ENCODE data around the gene SORCS2.

The SORCS2 gene

GRCh38 chr4:7361280-7361895 is 169.1 kb downstream of the SORCS2 start:
- TF ChIP-seq EZH2 (IDR thresholded peaks at IDR 0.05; ENCODE audit: borderline replicate concordance, low read depth, low read length, severe bottlenecking) (no peak), CTCF (IDR thresholded peaks at IDR 0.05; ENCODE audit: borderline replicate concordance, extremely low read depth, low read length, poor library complexity, severe bottlenecking) (no peak)
- Histone ChIP-seq H3K27me3 (ENCODE audit: insufficient read depth, low read length, poor library complexity) (no peaks in the 10 kb centered on the region), H3K36me3 (ENCODE audit: insufficient read depth, low read length) (no peaks in the 10 kb centered on the region), H3K9ac (ENCODE audit: low read depth, low read length) (no peak overlapping the region), H3K4me3 (ENCODE audit: low read depth in 1 of 2, low read length in 2 of 2) (no peak overlapping the region), H3K27ac (ENCODE audit: low read length) (no peak overlapping the region), H3K79me2 (ENCODE audit: insufficient read depth, low read length) (no peaks in the 10 kb centered on the region), H2AFZ (ENCODE audit: low read depth, low read length) (no peak overlapping the region), H3K9me3 (ENCODE audit: insufficient read depth, low read length, severe bottlenecking) (no peaks in the 10 kb centered on the region), H3K4me1 (ENCODE audit: insufficient read depth, low read length) (no peaks in the 10 kb centered on the region), H3K4me2 (ENCODE audit: insufficient read depth, low read length) (no peak overlapping the region), H4K20me1 (ENCODE audit: insufficient read depth, low read length) (no peaks in the 10 kb centered on the region)
- ATAC-seq (ENCODE audit: insufficient read depth, low read depth), result no peak
- DNase-seq, result no peak

GRCh38 chr4:7362341-7362740 is 170.0 kb downstream of the SORCS2 start:
- TF ChIP-seq EZH2 (IDR thresholded peaks at IDR 0.05; ENCODE audit: borderline replicate concordance, low read depth, low read length, severe bottlenecking), result no peak
- Histone ChIP-seq H3K27me3 (ENCODE audit: insufficient read depth, low read length, poor library complexity) (no peaks in the 10 kb centered on the region), H3K79me2 (ENCODE audit: insufficient read depth, low read length) (no peaks in the 10 kb centered on the region), H2AFZ (ENCODE audit: low read depth, low read length) (no peak overlapping the region), H3K4me2 (ENCODE audit: insufficient read depth, low read length) (no peak overlapping the region), H3K36me3 (ENCODE audit: insufficient read depth, low read length) (no peaks in the 10 kb centered on the region), H3K9me3 (ENCODE audit: insufficient read depth, low read length, severe bottlenecking) (no peaks in the 10 kb centered on the region), H3K4me3 (ENCODE audit: low read depth in 1 of 2, low read length in 2 of 2) (no peak overlapping the region), H4K20me1 (ENCODE audit: insufficient read depth, low read length) (no peaks in the 10 kb centered on the region), H3K9ac (ENCODE audit: low read depth, low read length) (no peak overlapping the region), H3K27ac (ENCODE audit: low read length) (no peak overlapping the region), H3K4me1 (ENCODE audit: insufficient read depth, low read length) (no peaks in the 10 kb centered on the region)
- ATAC-seq (ENCODE audit: insufficient read depth, low read depth), result no peak
- DNase-seq, result no peak

- H3K4me1 ChIP-seq (ENCODE audit: insufficient read depth, low read length), result no peaks in the 10 kb centered on the region
- H3K9ac ChIP-seq (ENCODE audit: low read depth, low read length), result no peak overlapping the region
- no peak overlapping the region for H2AFZ ChIP-seq (ENCODE audit: low read depth, low read length)
- DNase-seq, result no peak
- no peak for ATAC-seq (ENCODE audit: insufficient read depth, low read depth)
- H3K27ac ChIP-seq (ENCODE audit: low read length), result no peak overlapping the region
- H3K27me3 ChIP-seq (ENCODE audit: insufficient read depth, low read length, poor library complexity), result no peaks in the 10 kb centered on the region
- H4K20me1 ChIP-seq (ENCODE audit: insufficient read depth, low read length), result no peaks in the 10 kb centered on the region
- H3K4me3 ChIP-seq (ENCODE audit: low read depth in 1 of 2, low read length in 2 of 2), result no peak overlapping the region
- no peaks in the 10 kb centered on the region for H3K9me3 ChIP-seq (ENCODE audit: insufficient read depth, low read length, severe bottlenecking)
- TF ChIP-seq EZH2 (IDR thresholded peaks at IDR 0.05; ENCODE audit: borderline replicate concordance, low read depth, low read length, severe bottlenecking) (no peak), CTCF (IDR thresholded peaks at IDR 0.05; ENCODE audit: borderline replicate concordance, extremely low read depth, low read length, poor library complexity, severe bottlenecking) (no peak)
- no peak overlapping the region for H3K4me2 ChIP-seq (ENCODE audit: insufficient read depth, low read length)
- no peaks in the 10 kb centered on the region for H3K36me3 ChIP-seq (ENCODE audit: insufficient read depth, low read length)
- H3K79me2 ChIP-seq (ENCODE audit: insufficient read depth, low read length), result no peaks in the 10 kb centered on the region
Measured at GRCh38 chr4:7362862-7363430, 170.6 kb downstream of the SORCS2 start.

GRCh38 chr4:7364979-7365378 is 172.6 kb downstream of the SORCS2 start:
- Histone ChIP-seq H3K4me2 (ENCODE audit: insufficient read depth, low read length) (no peak overlapping the region), H3K27me3 (ENCODE audit: insufficient read depth, low read length, poor library complexity) (no peaks in the 10 kb centered on the region), H3K79me2 (ENCODE audit: insufficient read depth, low read length) (no peaks in the 10 kb centered on the region), H4K20me1 (ENCODE audit: insufficient read depth, low read length) (no peaks in the 10 kb centered on the region), H3K4me1 (ENCODE audit: insufficient read depth, low read length) (no peaks in the 10 kb centered on the region), H3K36me3 (ENCODE audit: insufficient read depth, low read length) (no peaks in the 10 kb centered on the region), H3K9ac (ENCODE audit: low read depth, low read length) (no peak overlapping the region), H3K27ac (ENCODE audit: low read length) (no peak overlapping the region), H3K9me3 (ENCODE audit: insufficient read depth, low read length, severe bottlenecking) (no peaks in the 10 kb centered on the region), H2AFZ (ENCODE audit: low read depth, low read length) (no peak overlapping the region), H3K4me3 (ENCODE audit: low read depth in 1 of 2, low read length in 2 of 2) (no peak overlapping the region)
- ATAC-seq (ENCODE audit: insufficient read depth, low read depth), result no peak
- DNase-seq, result no peak
- TF ChIP-seq EZH2 (IDR thresholded peaks at IDR 0.05; ENCODE audit: borderline replicate concordance, low read depth, low read length, severe bottlenecking) (no peak), CTCF (IDR thresholded peaks at IDR 0.05; ENCODE audit: borderline replicate concordance, extremely low read depth, low read length, poor library complexity, severe bottlenecking) (no peak)
